Caco-2 (cell line): Measurements from ENCODE around the gene TRAF2. TPM values are rescaled to one million over a fixed set of nuclear protein-coding genes. Genes with fewer than 3 reads are reported as not detected.

Source experiments
- BruUV-seq: library from RNA; stranded (reverse); fragments of 400-500 nt; replicated peaks from 2 replicates; lab custom pipeline; 2021; lab: Mats Ljungman, UMichigan
- CTCF ChIA-PET: fragments of 300-600 bp; sonication (Branson Sonifier 250); formaldehyde crosslinking; loops from one replicate; lab custom pipeline; 2022; ENCODE audit warnings: antibody characterized with exemption; lab: Charles Lee
- POLR2A ChIA-PET: fragments of 300-600 bp; sonication (Branson Sonifier 250); formaldehyde crosslinking; loops from one replicate; lab custom pipeline; 2022; ENCODE audit warnings: antibody characterized with exemption; lab: Charles Lee
- DNase-seq, 2 experiments: peaks; one replicate each; pipeline versions ENCODE4 v3.0.0 to v3.0.0-alpha.2; 2020 to 2022
- H3K27me3 ChIP-seq: replicated peaks from 2 replicates; pipeline ENCODE4 v1.6.0; 2011; ENCODE audit warnings: low read length; ENCODE audit not compliant: control insufficient read depth, insufficient read depth
- H3K36me3 ChIP-seq: 2 replicates; pipeline ENCODE4 v1.5.1; 2011; ENCODE audit warnings: low read length; ENCODE audit not compliant: control insufficient read depth, insufficient read depth
- H3K4me1 ChIP-seq: fragments of 250-450 bp; sonication (Bioruptor Pico); 2 replicates; pipeline ENCODE4 v1.5.1; 2020; ENCODE audit warnings: mild to moderate bottlenecking
- H3K4me3 ChIP-seq: 2 replicates; pipeline ENCODE4 v1.5.1; 2011; ENCODE audit warnings: low read depth, mild to moderate bottlenecking, control low read depth, low read length
- H3K9me3 ChIP-seq: fragments of 250-450 bp; sonication (Bioruptor Pico); 2 replicates; pipeline ENCODE4 v1.5.1; 2020; ENCODE audit warnings: mild to moderate bottlenecking, moderate library complexity
- H3K27ac Mint-ChIP-seq: one replicate; pipeline ENCODE4 v1.8.0; 2022; ENCODE audit warnings: mixed read lengths; ENCODE audit not compliant: unreplicated experiment
- H3K27me3 Mint-ChIP-seq: one replicate; pipeline ENCODE4 v1.8.0; 2022; ENCODE audit warnings: mixed read lengths; ENCODE audit not compliant: insufficient read depth, unreplicated experiment
- H3K36me3 Mint-ChIP-seq: one replicate; pipeline ENCODE4 v1.8.0; 2022; ENCODE audit warnings: mild to moderate bottlenecking, mixed read lengths; ENCODE audit not compliant: insufficient read depth, unreplicated experiment
- H3K4me1 Mint-ChIP-seq: one replicate; pipeline ENCODE4 v1.8.0; 2022; ENCODE audit warnings: low read depth, mixed read lengths; ENCODE audit not compliant: unreplicated experiment
- H3K4me3 Mint-ChIP-seq: one replicate; pipeline ENCODE4 v1.8.0; 2022; ENCODE audit warnings: mild to moderate bottlenecking, moderate library complexity, mixed read lengths; ENCODE audit not compliant: unreplicated experiment
- H3K9me3 Mint-ChIP-seq: one replicate; pipeline ENCODE4 v1.8.0; 2022; ENCODE audit warnings: mixed read lengths; ENCODE audit not compliant: unreplicated experiment
- CTCF ChIP-seq, 2 experiments: fragments of 200-600 bp in 1 of 2; IDR thresholded peaks; 1 replicate in 1 of 2; 2 replicates in 1 of 2; pipeline versions ENCODE4 v1.5.1 to v1.8.0; 2011 to 2022; ENCODE audit warnings: antibody characterized with exemption in 1 of 2, control low read depth in 1 of 2, inconsistent platforms in 1 of 2, low read depth in 1 of 2, low read length in 1 of 2, mild to moderate bottlenecking in 1 of 2, moderate library complexity in 1 of 2; ENCODE audit not compliant: insufficient read depth in 1 of 2, severe bottlenecking in 1 of 2, unreplicated experiment in 1 of 2
- intact Hi-C: fragments of 100-400 bp; cut with micrococcal nuclease; formaldehyde crosslinking; loops from one replicate; pipeline ENCODE4 v1.10.0; 2022; ENCODE audit not compliant: unreplicated experiment
- total RNA-seq: library from RNA; stranded (reverse); gene quantifications from 2 replicates; pipeline ENCODE4 v1.2.3, GENCODE V29; 2022

The TRAF2 gene
- total RNA-seq, 1 experiment from 2014 or later, result 41.7 TPM

DNA sequence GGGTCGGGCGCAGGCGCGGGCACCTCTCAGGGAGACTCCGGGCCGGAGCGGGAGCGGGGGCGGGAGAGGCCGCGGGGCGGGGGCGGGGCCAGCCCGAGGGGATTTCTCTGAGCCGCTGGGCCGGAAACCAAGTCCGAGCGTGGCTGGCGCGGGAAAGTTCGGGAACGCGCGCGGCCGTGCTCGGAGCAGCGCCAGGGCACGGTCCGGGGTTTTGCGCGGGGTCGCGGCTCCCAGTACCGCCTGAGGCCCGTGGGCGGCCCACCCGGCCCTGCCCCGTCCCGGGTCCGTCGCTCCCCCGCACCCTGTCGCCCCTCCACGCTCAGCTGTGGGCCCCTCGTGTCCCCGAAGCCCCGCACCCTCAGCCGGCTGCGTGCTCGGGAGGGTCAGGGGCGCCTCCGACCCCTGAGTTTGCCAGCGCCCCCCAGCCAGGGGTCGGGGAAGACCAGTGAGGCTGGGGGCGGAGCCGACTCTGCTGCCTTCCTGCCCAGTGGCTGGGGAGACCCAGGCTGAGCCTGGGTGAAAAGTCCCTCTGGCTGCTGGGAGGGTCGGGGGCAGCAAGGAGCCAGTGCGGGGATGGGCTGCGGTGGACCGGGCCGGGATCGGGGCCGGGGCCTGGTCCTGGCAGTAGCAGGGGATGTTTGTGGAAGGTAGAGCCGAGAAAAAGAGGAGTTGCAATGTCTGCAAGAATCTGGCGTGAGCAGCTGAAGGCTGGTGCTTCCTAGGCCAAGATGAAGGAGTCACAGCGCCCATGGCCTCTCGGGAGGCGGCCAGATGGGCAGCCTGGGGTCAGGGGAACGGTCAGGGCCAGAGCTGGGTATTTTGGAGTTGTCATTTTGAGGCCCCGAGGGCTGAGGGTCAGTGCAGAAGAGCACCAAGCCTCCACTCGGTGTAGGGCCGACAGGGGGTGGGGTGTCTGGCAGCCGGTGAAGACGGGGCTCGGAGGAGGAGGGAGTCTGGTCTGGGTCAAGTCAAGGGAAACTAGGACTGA is 588 bp downstream of the TRAF2 start:
- no peaks in the 10 kb centered on the region for H3K27me3 Mint-ChIP-seq
- TSS peak; percentile 31 for BruUV-seq

DNA sequence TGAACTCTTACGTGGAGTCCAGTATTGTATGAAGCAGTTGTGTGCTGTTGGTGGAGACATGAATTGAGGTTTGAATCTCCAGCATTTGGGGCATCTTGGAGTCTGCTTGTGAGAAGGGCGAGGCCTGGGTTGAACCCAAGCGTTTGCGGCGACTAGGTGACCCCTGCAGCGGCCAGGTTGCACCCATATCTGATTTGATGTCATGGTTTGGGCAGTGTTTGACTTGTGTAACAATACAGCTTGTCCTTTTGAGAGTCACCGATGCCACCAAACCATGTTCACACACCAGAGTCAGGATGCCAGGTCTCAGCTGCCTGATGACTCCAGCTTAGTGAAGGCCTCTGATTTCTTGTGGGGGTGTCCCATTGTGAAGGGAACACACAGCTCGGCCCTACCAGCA is 2.1 kb downstream of the TRAF2 start:
- no peaks in the 10 kb centered on the region for H3K27me3 Mint-ChIP-seq
- BruUV-seq, result no TSS peak
- Histone ChIP-seq H3K36me3 (no peaks in the 10 kb centered on the region; the same call in none of the 2 replicates), H3K9me3 (no peaks in the 10 kb centered on the region), H3K4me3 (no peak overlapping the region), H3K27me3 (no peaks in the 10 kb centered on the region), H3K4me1 (peaks cover 12% of the 10 kb centered on the region)
- ChIA-PET POLR2A (no interaction called here), CTCF (interaction anchor here (0.6 kb wide), 1 partner anchor 182 kb away, joined by 5 read pairs; no protein-coding TSS in a partner anchor)
- intact Hi-C loops, result no loop called here
- H3K36me3 Mint-ChIP-seq, result peaks cover 22% of the 10 kb centered on the region
- no peak for DNase-seq
- H3K9me3 Mint-ChIP-seq, result no peaks in the 10 kb centered on the region
- no peak overlapping the region for H3K4me3 Mint-ChIP-seq
- TF ChIP-seq CTCF (IDR thresholded peaks at IDR 0.05; ENCODE audit: insufficient read depth in 1 of 2, low read depth in 1 of 2, low read length in 1 of 2, severe bottlenecking in 1 of 2, unreplicated experiment in 1 of 2), result no peak
- H3K27ac Mint-ChIP-seq, result no peak overlapping the region
- no peaks in the 10 kb centered on the region for H3K4me1 Mint-ChIP-seq

More for the DNA sequence above, 588 bp downstream of the TRAF2 start:
- Histone ChIP-seq H3K9me3 (no peaks in the 10 kb centered on the region), H3K27me3 (no peaks in the 10 kb centered on the region), H3K36me3 (no peaks in the 10 kb centered on the region; the same call in none of the 2 replicates), H3K4me3 (peak overlapping the region; percentile 95), H3K4me1 (peaks cover 21% of the 10 kb centered on the region)
- peak overlapping the region; percentile 90 for H3K27ac Mint-ChIP-seq
- H3K4me3 Mint-ChIP-seq, result peak overlapping the region; percentile 94
- ChIA-PET POLR2A (interaction anchor here (0.6 to 1.3 kb wide), 5 partner anchors 39 to 302 kb away, joined by 3 to 6 read pairs (median 4); partner anchors contain the start of genes PAXX and SSNA1), CTCF (no interaction called here)
- H3K36me3 Mint-ChIP-seq, result peaks cover 17% of the 10 kb centered on the region
- DNase-seq, result peak in 1 of 2 experiments; percentile 59
- no peaks in the 10 kb centered on the region for H3K4me1 Mint-ChIP-seq
- H3K9me3 Mint-ChIP-seq, result no peaks in the 10 kb centered on the region
- intact Hi-C loops, result no loop called here
- TF ChIP-seq CTCF (IDR thresholded peaks at IDR 0.05; ENCODE audit: insufficient read depth in 1 of 2, low read depth in 1 of 2, low read length in 1 of 2, severe bottlenecking in 1 of 2, unreplicated experiment in 1 of 2), result no peak

GRCh38 chr9:136889858-136890257 is 3.5 kb downstream of the TRAF2 start:
- DNase-seq, result no peak
- Mint-ChIP-seq H3K4me3 (no peak overlapping the region), H3K27me3 (no peaks in the 10 kb centered on the region), H3K4me1 (no peaks in the 10 kb centered on the region), H3K36me3 (peaks cover 35% of the 10 kb centered on the region), H3K27ac (no peak overlapping the region), H3K9me3 (no peaks in the 10 kb centered on the region)
- Histone ChIP-seq H3K9me3 (no peaks in the 10 kb centered on the region), H3K36me3 (no peaks in the 10 kb centered on the region; the same call in none of the 2 replicates), H3K27me3 (no peaks in the 10 kb centered on the region), H3K4me3 (no peak overlapping the region), H3K4me1 (peaks cover 9% of the 10 kb centered on the region)
- intact Hi-C loops, result no loop called here
- CTCF ChIA-PET, result no interaction called here
- no TSS peak for BruUV-seq
- no peak for TF ChIP-seq CTCF (IDR thresholded peaks at IDR 0.05; ENCODE audit: insufficient read depth in 1 of 2, low read depth in 1 of 2, low read length in 1 of 2, severe bottlenecking in 1 of 2, unreplicated experiment in 1 of 2)
- POLR2A ChIA-PET, result no interaction called here
